Left colon (tissue), 2 donors: ENCODE data around the gene KIRREL1. TPM values are rescaled to one million over a fixed set of nuclear protein-coding genes. Genes with fewer than 3 reads are reported as not detected.

Experiments
- ATAC-seq: fragments of 200-7000 bp; cut with Tn5 transposase; one replicate; pipeline ENCODE4 v1.9.1; 2020; ENCODE audit warnings: mild to moderate bottlenecking, moderate library complexity
- DNase-seq, 2 donors: peaks; one replicate each; pipeline ENCODE4 v3.0.0-alpha.2; 2020
- intact Hi-C, 2 donors: fragments of 100-400 bp; cut with DNase I in 1 of 2; cut with micrococcal nuclease in 1 of 2; formaldehyde crosslinking; loops; one replicate each; pipeline versions ENCODE4 v1.11.2 to v1.14.0; 2022; cut with DNase I, micrococcal nuclease
- total RNA-seq, 2 donors: library from RNA; stranded (reverse); fragmentation: NEBNext Ultra II Directional; extraction: Animal tissue kit (Norgen Biotek cat#: 25700); gene quantifications; one replicate each; pipeline ENCODE4 v1.2.1, GENCODE V29; 2021
- donor health status: DM: no; HTN: no; CAD: no.
- donor health status: DM: yes; HTN: yes; CAD: no.

The KIRREL1 gene
- total RNA-seq, 2 donors from 2014 or later, result 5.6 to 9.2 TPM

GRCh38 chr1:158084747-158085146 is 91.3 kb downstream of the KIRREL1 start:
- DNase-seq (no peak), ATAC-seq (no peak)
- intact Hi-C loops, result loop anchor here in 1 of 2 donors (10.0 kb wide), 1 partner anchor 90 kb away; the partner anchor contains the start of gene KIRREL1

GRCh38 chr1:158087320-158087927 is 94.0 kb downstream of the KIRREL1 start:
- DNase-seq (peak in 1 of 2 donors; percentile 65), ATAC-seq (peak; percentile 71)
- intact Hi-C loops, result loop anchor here (2.0 to 10.0 kb wide), 2 partner anchors 93 to 97 kb away; partner anchors contain the start of gene KIRREL1 (in 1 of the 2)

DNA sequence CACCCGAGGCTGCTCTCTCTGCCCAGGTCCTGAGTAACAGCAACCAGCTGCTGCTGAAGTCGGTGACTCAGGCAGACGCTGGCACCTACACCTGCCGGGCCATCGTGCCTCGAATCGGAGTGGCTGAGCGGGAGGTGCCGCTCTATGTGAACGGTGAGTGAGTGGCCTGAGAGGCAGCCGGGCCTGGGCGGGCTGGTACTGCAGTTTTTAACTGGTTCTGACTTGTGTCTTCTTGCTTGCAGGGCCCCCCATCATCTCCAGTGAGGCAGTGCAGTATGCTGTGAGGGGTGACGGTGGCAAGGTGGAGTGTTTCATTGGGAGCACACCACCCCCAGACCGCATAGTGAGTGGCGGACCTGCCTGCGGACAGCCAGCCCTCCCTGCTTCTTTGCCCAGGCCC is 96.0 kb downstream of the KIRREL1 start:
- intact Hi-C loops, result loop anchor here in 1 of 2 donors (10.0 kb wide), 1 partner anchor 95 kb away; the partner anchor contains the start of gene KIRREL1
- DNase-seq (no peak), ATAC-seq (no peak)

DNA sequence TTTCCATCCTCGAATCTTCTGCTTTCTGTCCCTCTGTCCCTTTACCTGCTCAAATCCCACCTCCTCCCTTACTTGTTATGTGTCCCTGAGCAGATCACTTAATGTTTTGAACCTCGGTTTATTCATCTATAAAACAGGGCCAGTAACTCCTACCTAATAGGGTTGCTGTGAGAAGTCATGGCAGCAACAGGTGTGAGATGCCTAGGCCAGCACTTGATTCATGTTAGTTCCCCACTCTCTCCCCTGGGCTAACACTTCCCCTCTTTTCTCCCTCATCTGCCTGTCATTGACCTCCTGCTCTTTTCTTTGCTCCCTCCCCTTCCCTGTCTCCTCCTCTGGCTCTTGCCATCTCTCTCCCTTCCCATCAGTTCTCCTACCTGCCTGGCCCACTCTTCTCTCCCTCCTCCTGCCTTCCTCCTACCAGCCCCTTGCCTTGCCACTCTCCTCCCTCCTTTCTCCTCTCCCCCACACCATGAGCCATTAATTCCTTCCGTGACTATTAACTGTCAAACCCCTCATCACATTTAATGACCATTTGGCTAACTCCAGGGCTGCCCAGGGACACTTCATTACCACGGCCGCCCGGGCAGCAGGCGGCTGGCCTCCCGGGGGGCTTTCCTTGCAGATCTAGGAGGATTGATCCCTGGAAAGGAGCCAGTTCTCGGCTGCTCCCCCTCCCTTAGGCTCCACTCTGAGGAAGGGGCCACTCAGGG is 96.6 kb downstream of the KIRREL1 start:
- ATAC-seq (no peak), DNase-seq (no peak)
- intact Hi-C loops, result loop anchor here in 1 of 2 donors (10.0 kb wide), 1 partner anchor 95 kb away; the partner anchor contains the start of gene KIRREL1

GRCh38 chr1:158093376-158093775 is 99.9 kb downstream of the KIRREL1 start:
- ATAC-seq (no peak), DNase-seq (no peak)
- intact Hi-C loops, result no loop called here

- intact Hi-C loops, result no loop called here
- no peak for DNase-seq
Observed at GRCh38 chr1:158094571-158094970, 101.1 kb downstream of the KIRREL1 start.

DNA sequence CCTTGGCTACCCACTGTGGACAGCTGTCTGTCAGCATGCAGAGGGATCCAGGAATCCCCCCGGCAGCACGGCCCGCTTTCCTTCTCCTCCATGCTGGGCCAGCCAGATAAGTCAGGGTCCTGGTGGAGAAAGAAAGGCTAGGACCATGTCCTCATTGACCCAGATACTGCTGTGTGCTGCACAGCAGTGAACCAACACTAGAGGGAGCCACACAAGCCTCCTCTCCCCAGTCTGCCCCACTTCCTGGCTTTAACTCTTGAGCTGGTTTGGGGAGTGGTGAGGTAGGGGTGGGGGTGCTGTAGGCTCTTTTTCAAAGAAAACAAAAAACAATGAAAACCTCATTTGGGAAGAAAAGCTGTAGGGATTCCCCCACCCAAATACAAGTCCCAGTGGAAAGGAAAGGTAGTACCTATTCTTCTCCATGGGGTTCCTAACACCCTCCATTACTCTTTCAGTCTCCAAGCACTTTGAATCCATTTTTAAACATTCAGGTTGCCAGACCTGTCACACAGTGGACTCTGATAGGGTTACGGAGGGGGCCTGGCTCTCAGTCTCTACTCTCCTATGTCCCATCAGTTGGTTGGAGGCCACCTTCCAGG is 102.4 kb downstream of the KIRREL1 start:
- intact Hi-C loops, result no loop called here
- peak in 1 of 2 donors; percentile 37 for DNase-seq

More at GRCh38 chr1:158094571-158094970, 101.1 kb downstream of the KIRREL1 start:
- no peak for ATAC-seq

GRCh38 chr1:158098256-158098655 is 104.8 kb downstream of the KIRREL1 start:
- intact Hi-C loops, result no loop called here
- ATAC-seq (no peak), DNase-seq (no peak)

More for the DNA sequence above, 102.4 kb downstream of the KIRREL1 start:
- peak; percentile 85 for ATAC-seq

GRCh38 chr1:158099185-158099584 is 105.7 kb downstream of the KIRREL1 start:
- intact Hi-C loops, result no loop called here
- ATAC-seq, result no peak

DNA sequence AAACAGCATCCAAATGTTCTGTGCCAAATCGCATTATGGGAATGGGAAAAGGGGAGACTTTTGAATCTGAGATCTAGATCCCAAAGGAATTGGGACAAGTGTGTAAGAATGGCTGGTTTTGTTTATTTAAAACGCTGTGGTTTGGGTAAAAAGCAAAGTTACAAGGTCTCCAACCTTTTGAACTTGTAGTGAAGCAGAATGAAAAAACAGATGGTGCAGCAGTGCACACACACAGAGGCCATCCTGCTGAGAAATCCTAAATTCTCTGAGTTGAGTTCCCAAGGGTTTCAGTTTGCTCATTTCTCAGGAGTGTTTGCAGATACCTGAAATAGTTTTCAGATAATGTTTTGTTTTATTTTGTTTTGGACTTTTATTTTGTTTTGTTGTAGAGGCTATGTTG is 107.1 kb downstream of the KIRREL1 start:
- intact Hi-C loops, result no loop called here
- ATAC-seq, result no peak
- no peak for DNase-seq

More at GRCh38 chr1:158099185-158099584, 105.7 kb downstream of the KIRREL1 start:
- no peak for DNase-seq

- ATAC-seq, result no peak
- intact Hi-C loops, result no loop called here
Observed at GRCh38 chr1:158101455-158101854, 108.0 kb downstream of the KIRREL1 start.

DNA sequence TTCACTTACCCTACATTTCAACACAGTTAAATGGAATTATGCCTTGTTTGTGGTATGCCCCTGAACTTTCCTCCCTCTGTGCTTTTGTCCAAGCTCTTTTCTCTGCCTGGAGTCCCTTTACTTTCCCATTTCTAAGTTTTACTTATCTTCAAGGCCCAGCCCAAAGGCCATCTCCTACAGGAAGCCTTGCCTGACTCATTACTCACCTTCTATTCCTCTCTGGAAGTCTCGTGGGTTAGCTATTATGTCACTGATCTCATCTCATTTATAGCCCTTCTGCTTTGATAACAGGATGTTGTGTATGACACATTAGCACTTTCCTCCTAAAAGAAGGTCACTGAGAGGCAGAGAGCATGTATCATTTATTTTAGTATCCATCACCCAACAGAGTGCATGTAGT is 108.5 kb downstream of the KIRREL1 start:
- peak; percentile 97 for ATAC-seq
- intact Hi-C loops, result no loop called here
- no peak for DNase-seq

More at GRCh38 chr1:158101455-158101854, 108.0 kb downstream of the KIRREL1 start:
- DNase-seq, result no peak

GRCh38 chr1:158102881-158103674 is 109.6 kb downstream of the KIRREL1 start:
- ATAC-seq (no peak), DNase-seq (no peak)
- intact Hi-C loops, result no loop called here

GRCh38 chr1:158103861-158104522 is 110.5 kb downstream of the KIRREL1 start:
- intact Hi-C loops, result no loop called here
- DNase-seq, result no peak
- ATAC-seq, result no peak

- ATAC-seq (no peak), DNase-seq (no peak)
- intact Hi-C loops, result loop anchor here in 1 of 2 donors (5.0 kb wide), 1 partner anchor 133 kb away; no protein-coding TSS in a partner anchor
Observed at GRCh38 chr1:158104891-158105290, 111.4 kb downstream of the KIRREL1 start.

DNA sequence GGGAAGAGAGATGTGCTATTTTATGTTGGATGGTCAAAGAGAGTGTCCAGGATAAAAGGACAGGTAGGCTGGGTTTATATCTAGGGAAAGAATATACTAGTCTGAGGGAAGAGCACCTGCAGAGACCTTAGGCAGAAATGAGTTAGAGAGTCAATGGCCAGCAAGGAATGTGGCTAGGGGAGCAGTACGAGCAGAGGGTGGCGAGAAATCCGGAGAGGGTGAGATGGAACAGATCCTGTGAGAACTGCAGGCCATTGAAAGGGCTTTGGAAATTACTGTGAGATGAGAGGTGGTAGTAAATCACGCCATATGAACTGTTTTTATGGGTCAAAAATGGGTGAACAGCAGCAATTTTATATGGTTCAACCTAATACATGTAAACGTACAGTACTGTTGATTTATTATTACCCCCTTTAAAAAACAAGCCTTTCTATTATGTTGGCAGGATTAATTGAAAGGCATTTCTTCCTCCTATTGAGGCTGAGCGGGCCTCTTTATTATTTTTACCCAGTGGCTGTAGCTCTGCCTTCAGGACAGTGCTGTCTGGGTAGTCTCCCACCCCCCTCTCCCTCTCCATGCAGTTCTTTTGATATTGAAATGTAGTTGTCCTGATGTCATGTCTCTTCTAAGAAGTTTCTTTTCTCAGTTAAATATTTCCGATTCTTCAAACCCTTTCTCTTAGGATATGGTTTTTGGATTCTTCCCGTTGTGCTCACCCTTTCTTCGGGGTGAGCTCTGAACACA is 112.1 kb downstream of the KIRREL1 start:
- intact Hi-C loops, result loop anchor here in 1 of 2 donors (5.0 kb wide), 1 partner anchor 133 kb away; no protein-coding TSS in a partner anchor
- ATAC-seq, result no peak
- DNase-seq, result no peak

DNA sequence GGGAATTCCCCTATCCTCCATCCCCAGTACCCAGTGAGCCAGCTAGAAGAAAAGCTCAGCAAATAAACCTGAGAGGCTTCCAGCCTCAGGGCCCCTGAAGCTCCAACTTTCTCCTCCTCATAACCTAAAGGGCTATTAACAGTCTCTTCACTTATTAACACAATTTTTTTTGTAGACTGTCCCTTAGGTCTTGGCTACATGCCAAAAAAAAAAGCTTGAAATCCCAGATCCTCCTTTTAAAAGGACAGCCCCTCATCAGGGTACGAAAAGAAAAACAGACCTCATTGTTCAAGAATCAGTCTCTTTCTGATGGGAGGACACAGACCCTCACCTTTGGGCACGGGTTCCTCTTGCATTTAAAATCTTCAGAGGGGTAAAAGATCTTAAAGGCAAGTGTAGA is 114.5 kb downstream of the KIRREL1 start:
- no peak for ATAC-seq
- intact Hi-C loops, result loop anchor here in 1 of 2 donors (5.0 kb wide), 1 partner anchor 136 kb away; no protein-coding TSS in a partner anchor
- no peak for DNase-seq
